ENCODE measurements around the gene RGL1. TPM values are rescaled to one million over a fixed set of nuclear protein-coding genes. Genes with fewer than 3 reads are reported as not detected.

Gene RGL1
- total RNA-seq, 1 donor from 2014 or later: 3.0 TPM

DNA sequence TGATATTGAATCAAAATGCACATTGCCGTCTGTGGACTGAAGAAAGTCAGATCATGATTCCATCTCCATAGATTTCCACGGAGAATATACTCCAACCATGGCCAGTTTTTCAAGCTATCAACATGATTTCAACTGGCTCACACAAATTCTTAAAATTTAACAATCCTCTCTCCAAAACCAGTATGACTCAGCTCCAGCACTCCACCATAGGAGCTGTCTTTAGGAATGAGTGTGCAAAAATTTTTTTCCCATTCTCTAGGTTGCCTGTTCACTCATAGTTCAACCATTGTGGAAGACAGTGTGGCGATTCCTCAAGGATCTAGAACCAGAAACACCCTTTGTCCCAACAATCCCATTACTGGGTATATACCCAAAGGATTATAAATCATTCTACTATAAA is 40.8 kb downstream of the RGL1 start:
- POLR2A ChIA-PET: no interaction called here
- CTCF ChIA-PET: interaction anchor here (1.6 kb wide), 1 partner anchor 70 kb away, joined by 4 read pairs; no protein-coding TSS in a partner anchor

DNA sequence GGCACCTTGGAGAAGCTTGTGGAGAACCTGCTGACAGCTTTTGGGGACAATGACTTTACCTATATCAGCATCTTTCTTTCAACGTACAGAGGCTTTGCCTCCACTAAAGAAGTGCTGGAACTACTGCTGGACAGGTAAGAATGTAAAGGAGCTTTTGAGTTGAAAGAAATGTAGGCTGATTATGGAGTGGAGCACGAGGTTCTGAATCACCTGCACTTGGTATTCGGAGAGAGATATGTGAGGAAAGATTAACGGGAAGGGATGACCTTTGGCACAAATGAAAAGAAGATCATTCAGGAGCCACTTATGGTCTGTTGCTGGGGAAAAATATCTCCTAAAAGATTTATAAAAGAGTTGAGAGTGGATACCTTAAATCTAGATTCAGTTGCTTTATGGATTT is 42.7 kb downstream of the RGL1 start:
- ChIA-PET POLR2A (no interaction called here), CTCF (no interaction called here)
- Mint-ChIP-seq H3K27me3 (peaks cover 2% of the 10 kb centered on the region), H3K9me3 (no peaks in the 10 kb centered on the region), H3K4me1 (peaks cover 8% of the 10 kb centered on the region), H3K4me3 (no peak overlapping the region), H3K27ac (no peak overlapping the region), H3K36me3 (ENCODE audit: low read depth) (no peaks in the 10 kb centered on the region)
- ATAC-seq (ENCODE audit: low read depth): no peak
- TF ChIP-seq, protein P1, sequence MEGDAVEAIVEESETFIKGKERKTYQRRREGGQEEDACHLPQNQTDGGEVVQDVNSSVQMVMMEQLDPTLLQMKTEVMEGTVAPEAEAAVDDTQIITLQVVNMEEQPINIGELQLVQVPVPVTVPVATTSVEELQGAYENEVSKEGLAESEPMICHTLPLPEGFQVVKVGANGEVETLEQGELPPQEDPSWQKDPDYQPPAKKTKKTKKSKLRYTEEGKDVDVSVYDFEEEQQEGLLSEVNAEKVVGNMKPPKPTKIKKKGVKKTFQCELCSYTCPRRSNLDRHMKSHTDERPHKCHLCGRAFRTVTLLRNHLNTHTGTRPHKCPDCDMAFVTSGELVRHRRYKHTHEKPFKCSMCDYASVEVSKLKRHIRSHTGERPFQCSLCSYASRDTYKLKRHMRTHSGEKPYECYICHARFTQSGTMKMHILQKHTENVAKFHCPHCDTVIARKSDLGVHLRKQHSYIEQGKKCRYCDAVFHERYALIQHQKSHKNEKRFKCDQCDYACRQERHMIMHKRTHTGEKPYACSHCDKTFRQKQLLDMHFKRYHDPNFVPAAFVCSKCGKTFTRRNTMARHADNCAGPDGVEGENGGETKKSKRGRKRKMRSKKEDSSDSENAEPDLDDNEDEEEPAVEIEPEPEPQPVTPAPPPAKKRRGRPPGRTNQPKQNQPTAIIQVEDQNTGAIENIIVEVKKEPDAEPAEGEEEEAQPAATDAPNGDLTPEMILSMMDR (IDR thresholded peaks at IDR 0.05): no peak
- no peak for DNase-seq
- intact Hi-C loops (cut with micrococcal nuclease): no loop called here

More for the DNA sequence above, 40.8 kb downstream of the RGL1 start:
- TF ChIP-seq, protein P1 (IDR thresholded peaks at IDR 0.05): no peak
- peaks cover 2% of the 10 kb centered on the region for H3K27me3 Mint-ChIP-seq
- intact Hi-C loops (cut with micrococcal nuclease): no loop called here
- peaks cover 21% of the 10 kb centered on the region for H3K4me1 Mint-ChIP-seq
- H3K9me3 Mint-ChIP-seq: no peaks in the 10 kb centered on the region
- H3K4me3 Mint-ChIP-seq: no peak overlapping the region
- no peaks in the 10 kb centered on the region for H3K36me3 Mint-ChIP-seq (ENCODE audit: low read depth)
- DNase-seq (no peak), ATAC-seq (ENCODE audit: low read depth) (no peak)
- H3K27ac Mint-ChIP-seq: no peak overlapping the region

DNA sequence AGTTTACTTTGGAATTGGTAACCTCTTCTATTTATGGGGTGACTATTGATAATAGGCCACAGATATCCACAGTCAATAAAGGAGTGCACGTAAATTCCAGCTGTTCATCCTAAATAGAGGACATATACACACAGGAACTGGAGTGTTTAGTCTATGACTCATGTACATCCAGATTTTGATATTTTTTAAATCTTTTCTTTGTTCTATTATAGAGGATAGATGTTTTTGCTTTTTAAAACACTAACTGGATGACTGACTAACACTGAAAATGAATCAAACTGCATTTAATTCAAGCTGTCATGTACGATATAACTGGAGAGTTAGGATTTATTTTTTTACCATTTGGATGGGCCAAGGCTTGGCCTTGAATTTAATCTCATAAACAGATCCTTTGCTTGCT is 45.9 kb downstream of the RGL1 start:
- Mint-ChIP-seq H3K4me3 (no peak overlapping the region), H3K36me3 (ENCODE audit: low read depth) (no peaks in the 10 kb centered on the region), H3K4me1 (no peaks in the 10 kb centered on the region), H3K27ac (no peak overlapping the region), H3K9me3 (no peaks in the 10 kb centered on the region), H3K27me3 (peaks cover 2% of the 10 kb centered on the region)
- ChIA-PET CTCF (no interaction called here), POLR2A (no interaction called here)
- intact Hi-C loops (cut with micrococcal nuclease): no loop called here
- no peak for ATAC-seq (ENCODE audit: low read depth)
- no peak for DNase-seq
- TF ChIP-seq, protein P1 (IDR thresholded peaks at IDR 0.05): no peak

- H3K9me3 Mint-ChIP-seq: no peaks in the 10 kb centered on the region
- H3K27ac Mint-ChIP-seq: no peak overlapping the region
- intact Hi-C loops (cut with micrococcal nuclease): loop anchor here (5.0 kb wide), 1 partner anchor 38 kb away; no protein-coding TSS in a partner anchor
- H3K36me3 Mint-ChIP-seq (ENCODE audit: low read depth): no peaks in the 10 kb centered on the region
- peaks cover 4% of the 10 kb centered on the region for H3K27me3 Mint-ChIP-seq
- no peak for ATAC-seq (ENCODE audit: low read depth)
- no peak overlapping the region for H3K4me3 Mint-ChIP-seq
- H3K4me1 Mint-ChIP-seq: no peaks in the 10 kb centered on the region
- DNase-seq: no peak
- TF ChIP-seq, protein P1 (IDR thresholded peaks at IDR 0.05): no peak
- ChIA-PET CTCF (no interaction called here), POLR2A (interaction anchor here (0.6 kb wide), 1 partner anchor 984 kb away, joined by 4 read pairs; no protein-coding TSS in a partner anchor)
These were observed 54.2 kb downstream of the RGL1 start for GRCh38 chr1:183859119-183859518.

DNA sequence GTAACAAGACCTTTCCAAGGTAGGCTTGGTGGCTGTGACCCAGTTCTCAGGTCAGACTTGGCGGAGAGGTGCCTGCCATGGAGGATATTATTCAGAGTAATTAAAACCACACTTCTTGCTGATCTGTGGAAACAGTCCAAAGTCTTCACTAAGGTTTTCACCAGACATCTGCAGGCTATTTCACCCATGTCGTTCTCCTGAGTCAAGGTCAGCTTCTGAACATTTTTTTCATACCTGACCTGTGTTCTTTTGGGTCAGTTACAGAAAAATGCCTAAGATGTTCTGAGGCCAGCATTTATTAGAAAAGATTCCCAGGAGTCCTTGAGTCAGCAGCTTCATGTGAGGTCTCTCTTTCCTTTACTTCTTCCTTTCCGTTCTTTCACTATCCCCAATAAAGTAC is 54.9 kb downstream of the RGL1 start:
- ChIA-PET POLR2A (no interaction called here), CTCF (no interaction called here)
- Mint-ChIP-seq H3K36me3 (ENCODE audit: low read depth) (no peaks in the 10 kb centered on the region), H3K4me3 (no peak overlapping the region), H3K27me3 (peaks cover 4% of the 10 kb centered on the region), H3K9me3 (no peaks in the 10 kb centered on the region), H3K27ac (no peak overlapping the region), H3K4me1 (no peaks in the 10 kb centered on the region)
- intact Hi-C loops (cut with micrococcal nuclease): loop anchor here (5.0 kb wide), 1 partner anchor 37 kb away; no protein-coding TSS in a partner anchor
- TF ChIP-seq, protein P1 (IDR thresholded peaks at IDR 0.05): no peak
- DNase-seq (no peak), ATAC-seq (ENCODE audit: low read depth) (no peak)
